Small intestine (tissue), 7 donors: ENCODE measurements around the gene ATOH8. TPM values are rescaled to one million over a fixed set of nuclear protein-coding genes. Genes with fewer than 3 reads are reported as not detected.

Experiments
- DNase-seq, 2 donors: peaks; one replicate each; pipeline versions ENCODE4 v3.0.0 to v3.0.0-alpha.2; 2013
- FAIRE-seq: peaks from 2 replicates; lab custom pipeline; 2012; peaks lifted over from hg19 to GRCh38; lab: Jason Lieb, UNC
- H3K27ac ChIP-seq, 3 donors: one replicate each; pipeline ENCODE4 v1.5.1; 2013; ENCODE audit warnings: low read length in 2 of 3, mild to moderate bottlenecking in 2 of 3, control low read depth in 1 of 3, inconsistent platforms in 1 of 3, low read depth in 1 of 3, moderate library complexity in 1 of 3
- H3K27me3 ChIP-seq, 3 donors: one replicate each; pipeline ENCODE4 v1.6.1; 2013; ENCODE audit warnings: low read length in 3 of 3, inconsistent platforms in 1 of 3; ENCODE audit not compliant: control insufficient read depth in 3 of 3, insufficient read depth in 3 of 3
- H3K36me3 ChIP-seq, 3 donors: one replicate each; pipeline ENCODE4 v1.6.1; 2013; ENCODE audit warnings: low read length in 3 of 3, inconsistent platforms in 1 of 3, low read depth in 1 of 3, mild to moderate bottlenecking in 1 of 3, moderate library complexity in 1 of 3; ENCODE audit not compliant: control insufficient read depth in 3 of 3, insufficient read depth in 2 of 3
- H3K4me1 ChIP-seq, 3 donors: one replicate each; pipeline ENCODE4 v1.6.1; 2013; ENCODE audit warnings: low read length in 2 of 3, inconsistent platforms in 1 of 3, low read depth in 1 of 3, mild to moderate bottlenecking in 1 of 3, moderate library complexity in 1 of 3; ENCODE audit not compliant: control insufficient read depth in 3 of 3, insufficient read depth in 2 of 3
- H3K4me3 ChIP-seq, 3 donors: one replicate each; pipeline ENCODE4 v1.5.1; 2013; ENCODE audit warnings: low read length in 3 of 3, control low read depth in 1 of 3, inconsistent platforms in 1 of 3, low read depth in 1 of 3, mild to moderate bottlenecking in 1 of 3, moderate library complexity in 1 of 3
- H3K9me3 ChIP-seq, 2 donors: one replicate each; pipeline ENCODE4 v1.6.1; 2013; ENCODE audit warnings: low read depth in 1 of 2, low read length in 1 of 2; ENCODE audit not compliant: control insufficient read depth in 2 of 2, insufficient read depth in 1 of 2
- WGBS, 3 donors: extraction: QIAGEN DNeasy Blood & Tissue Kit; methylation state at CpG; one replicate each; pipeline ENCODE4 v1.1.7; 2013; 5-methylcytosine and 5-hydroxymethylcytosine counted together
- polyA plus RNA-seq, 4 donors: library from polyadenylated mRNA; stranded (reverse) in 3 of 4; unstranded in 1 of 4; fragments of 200-250 nt in 3 of 4; fragments of 120-200 nt in 1 of 4; gene quantifications; one replicate each; pipeline versions ENCODE4 v1.2.1 to v1.2.3, GENCODE V29; 2013
- donor health status: healthy with polysubstance abuse.
- donor health status: control.
- donor health status: control.
- donor health status: Bipolar disorder and iron deficiency.
- donor health status: healthy.

The ATOH8 gene
- polyA plus RNA-seq, 4 donors: 1.6 to 18.4 (median 3.7) TPM

GRCh38 chr2:85790032-85790431, 36.2 kb downstream of the ATOH8 start:
- Histone ChIP-seq H3K9me3 (no peaks in the 10 kb centered on the region), H3K4me3 (no peak overlapping the region), H3K4me1 (peaks cover 0 to 3% (median 0%) of the 10 kb centered on the region in 3 donors), H3K36me3 (peaks cover 0 to 16% (median 0%) of the 10 kb centered on the region in 3 donors), H3K27ac (no peak overlapping the region), H3K27me3 (peaks cover 0 to 5% (median 0%) of the 10 kb centered on the region in 3 donors)
- WGBS, 3 donors: 60 to 74% (median 64%) methylated on average over 4 of the region's 4 CpGs
- DNase-seq (no peak), FAIRE-seq (no peak)

GRCh38 chr2:85790499-85791188, 36.9 kb downstream of the ATOH8 start:
- H3K9me3 ChIP-seq: no peaks in the 10 kb centered on the region
- FAIRE-seq: no peak
- H3K4me1 ChIP-seq: peaks cover 0 to 3% (median 0%) of the 10 kb centered on the region in 3 donors
- H3K4me3 ChIP-seq: no peak overlapping the region
- no peak overlapping the region for H3K27ac ChIP-seq
- 57 to 71% (median 61%) methylated on average over 12 of the region's 12 CpGs for WGBS, 3 donors
- H3K27me3 ChIP-seq: peaks cover 0 to 3% (median 0%) of the 10 kb centered on the region in 3 donors
- DNase-seq: no peak
- peaks cover 0 to 16% (median 0%) of the 10 kb centered on the region in 3 donors for H3K36me3 ChIP-seq

- no peak for DNase-seq
- Histone ChIP-seq H3K9me3 (no peaks in the 10 kb centered on the region), H3K27ac (no peak overlapping the region), H3K36me3 (peaks cover 0 to 12% (median 0%) of the 10 kb centered on the region in 3 donors), H3K4me1 (peaks cover 0 to 10% (median 0%) of the 10 kb centered on the region in 3 donors), H3K27me3 (no peaks in the 10 kb centered on the region), H3K4me3 (no peak overlapping the region)
- no peak for FAIRE-seq
- 81 to 86% (median 81%) methylated on average over 22 of the region's 22 CpGs for WGBS, 3 donors
Observed at GRCh38 chr2:85791704-85792565, 38.1 kb downstream of the ATOH8 start.

- DNase-seq (no peak), FAIRE-seq (no peak)
- 64 to 74% (median 70%) methylated on average over 8 of the region's 8 CpGs for WGBS, 3 donors
- no peak overlapping the region for H3K27ac ChIP-seq
- no peak overlapping the region for H3K4me3 ChIP-seq
- peaks cover 0 to 10% (median 0%) of the 10 kb centered on the region in 3 donors for H3K4me1 ChIP-seq
- H3K27me3 ChIP-seq: no peaks in the 10 kb centered on the region
- peaks cover 0 to 8% (median 0%) of the 10 kb centered on the region in 3 donors for H3K36me3 ChIP-seq
- H3K9me3 ChIP-seq: no peaks in the 10 kb centered on the region
Observed at GRCh38 chr2:85792783-85793441, 39.1 kb downstream of the ATOH8 start.

GRCh38 chr2:85793584-85793983, 39.8 kb downstream of the ATOH8 start:
- 50 to 70% (median 58%) methylated on average over 4 of the region's 4 CpGs for WGBS, 3 donors
- H3K27me3 ChIP-seq: no peaks in the 10 kb centered on the region
- no peak overlapping the region for H3K4me3 ChIP-seq
- no peaks in the 10 kb centered on the region for H3K9me3 ChIP-seq
- peaks cover 0 to 3% (median 0%) of the 10 kb centered on the region in 3 donors for H3K36me3 ChIP-seq
- no peak overlapping the region for H3K27ac ChIP-seq
- DNase-seq (no peak), FAIRE-seq (no peak)
- H3K4me1 ChIP-seq: peaks cover 0 to 10% (median 0%) of the 10 kb centered on the region in 3 donors

GRCh38 chr2:85794038-85794441, 40.2 kb downstream of the ATOH8 start:
- Histone ChIP-seq H3K27ac (no peak overlapping the region), H3K36me3 (peaks cover 0 to 2% (median 0%) of the 10 kb centered on the region in 3 donors), H3K4me1 (peaks cover 0 to 11% (median 0%) of the 10 kb centered on the region in 3 donors), H3K27me3 (no peaks in the 10 kb centered on the region), H3K9me3 (no peaks in the 10 kb centered on the region), H3K4me3 (no peak overlapping the region)
- 63 to 79% (median 67%) methylated on average over 3 of the region's 3 CpGs for WGBS, 3 donors
- FAIRE-seq (no peak), DNase-seq (no peak)

- Histone ChIP-seq H3K27me3 (no peaks in the 10 kb centered on the region), H3K4me1 (peaks cover 0 to 17% (median 0%) of the 10 kb centered on the region in 3 donors), H3K36me3 (peaks cover 0 to 2% (median 0%) of the 10 kb centered on the region in 3 donors), H3K27ac (no peak overlapping the region), H3K9me3 (no peaks in the 10 kb centered on the region), H3K4me3 (no peak overlapping the region)
- no peak for FAIRE-seq
- no peak for DNase-seq
- 66 to 81% (median 69%) methylated on average over 14 of the region's 14 CpGs for WGBS, 3 donors
Observed at GRCh38 chr2:85794491-85795121, 40.8 kb downstream of the ATOH8 start.
